GM12892 (cell line): ENCODE data around the gene SDR9C7.

ENCODE experiments used
- POLR2A ChIP-seq: IDR thresholded peaks from 2 replicates; pipeline ENCODE4 v1.6.1; 2011; ENCODE audit warnings: low read depth, low read length, control low read depth
- TAF1 ChIP-seq: IDR thresholded peaks from 2 replicates; pipeline ENCODE4 v1.6.1; 2011; ENCODE audit warnings: low read depth, mild to moderate bottlenecking, control low read depth, low read length, borderline replicate concordance

DNA sequence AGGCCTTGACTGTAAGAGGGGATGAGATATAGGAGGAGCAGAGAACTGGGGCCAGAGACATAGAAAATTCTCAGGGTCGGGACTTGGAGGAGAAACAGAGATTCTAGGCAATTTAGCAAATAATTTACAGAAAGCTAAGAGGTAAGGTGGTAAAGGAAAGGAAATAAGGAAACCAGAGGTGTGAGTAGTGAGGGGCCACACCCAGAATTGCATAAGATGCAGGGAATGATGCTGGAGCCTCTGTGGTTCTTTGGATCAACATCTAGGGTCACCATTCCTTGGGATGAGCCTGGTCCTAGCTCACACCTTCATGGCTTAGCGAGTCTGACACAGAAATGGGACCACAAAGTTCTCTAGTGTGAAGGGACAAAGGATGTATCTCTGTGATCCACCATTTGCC is 949 bp upstream of the SDR9C7 start:
- no peak for TF ChIP-seq TAF1
- no peak for TF ChIP-seq POLR2A
